Peyer's patch (tissue), 4 donors: Measurements from ENCODE around the gene CCT2.

Experiments used
- POLR2A ChIP-seq, 2 donors: fragments of 450-650 bp; IDR thresholded peaks; one replicate each; pipeline ENCODE4 v1.5.1; 2017; ENCODE audit warnings: antibody characterized with exemption in 2 of 2, mild to moderate bottlenecking in 2 of 2, moderate library complexity in 2 of 2
- TF ChIP-seq, protein P1 (sequence below), 6 experiments: fragments of 450-650 bp in 4 of 6; fragments of 200-600 bp in 2 of 6; sonication (generic) in 1 of 6; IDR thresholded peaks; one replicate each; pipeline ENCODE4 v1.5.1; 2017 to 2019; ENCODE audit warnings: antibody characterized with exemption in 6 of 6, mild to moderate bottlenecking in 3 of 6, moderate library complexity in 1 of 6

DNA sequence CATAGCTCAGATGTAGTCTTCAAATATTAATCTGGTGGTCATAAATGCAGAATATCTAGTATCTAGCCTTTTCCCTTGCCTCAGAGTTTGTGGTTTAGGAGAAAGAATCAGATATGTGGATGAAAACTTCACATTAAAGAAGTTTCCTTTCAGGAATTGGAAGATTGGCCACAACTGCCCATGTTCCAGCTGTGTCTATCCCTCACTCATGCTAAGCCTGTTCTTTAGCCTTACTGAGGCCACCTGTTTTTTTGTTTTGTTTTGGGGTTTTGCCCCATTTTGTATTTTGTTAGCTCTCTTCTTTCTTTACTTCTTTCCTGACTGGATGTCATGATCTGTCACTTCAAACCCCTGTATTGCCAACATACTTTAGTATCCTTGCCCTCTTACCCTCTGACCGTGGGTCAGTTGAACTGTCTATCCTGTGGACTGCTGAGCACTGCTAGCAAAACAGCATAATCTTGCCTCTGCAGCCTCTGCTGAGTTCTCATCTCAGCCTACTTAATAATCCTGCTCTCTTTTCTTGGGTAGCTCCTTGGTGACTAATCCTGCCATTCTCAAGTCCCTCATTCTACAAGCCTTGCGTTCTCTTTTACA is 22.0 kb upstream of the CCT2 start:
- TF ChIP-seq, protein P1, sequence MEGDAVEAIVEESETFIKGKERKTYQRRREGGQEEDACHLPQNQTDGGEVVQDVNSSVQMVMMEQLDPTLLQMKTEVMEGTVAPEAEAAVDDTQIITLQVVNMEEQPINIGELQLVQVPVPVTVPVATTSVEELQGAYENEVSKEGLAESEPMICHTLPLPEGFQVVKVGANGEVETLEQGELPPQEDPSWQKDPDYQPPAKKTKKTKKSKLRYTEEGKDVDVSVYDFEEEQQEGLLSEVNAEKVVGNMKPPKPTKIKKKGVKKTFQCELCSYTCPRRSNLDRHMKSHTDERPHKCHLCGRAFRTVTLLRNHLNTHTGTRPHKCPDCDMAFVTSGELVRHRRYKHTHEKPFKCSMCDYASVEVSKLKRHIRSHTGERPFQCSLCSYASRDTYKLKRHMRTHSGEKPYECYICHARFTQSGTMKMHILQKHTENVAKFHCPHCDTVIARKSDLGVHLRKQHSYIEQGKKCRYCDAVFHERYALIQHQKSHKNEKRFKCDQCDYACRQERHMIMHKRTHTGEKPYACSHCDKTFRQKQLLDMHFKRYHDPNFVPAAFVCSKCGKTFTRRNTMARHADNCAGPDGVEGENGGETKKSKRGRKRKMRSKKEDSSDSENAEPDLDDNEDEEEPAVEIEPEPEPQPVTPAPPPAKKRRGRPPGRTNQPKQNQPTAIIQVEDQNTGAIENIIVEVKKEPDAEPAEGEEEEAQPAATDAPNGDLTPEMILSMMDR (IDR thresholded peaks at IDR 0.05): no peak
- no peak for TF ChIP-seq POLR2A (IDR thresholded peaks at IDR 0.05)
